Sigmoid colon (tissue), 7 donors: ENCODE measurements around the gene CCDC187. TPM values are rescaled to one million over a fixed set of nuclear protein-coding genes. Genes with fewer than 3 reads are reported as not detected.

Source experiments
- DNase-seq: peaks from one replicate; pipeline ENCODE4 v3.0.0-alpha.2; 2019
- H3K27ac ChIP-seq, 4 donors: fragments of 200-600 bp; sonication (generic); one replicate each; pipeline ENCODE4 v1.5.1; 2016 to 2019; ENCODE audit warnings: mild to moderate bottlenecking in 1 of 4
- H3K27me3 ChIP-seq, 3 donors: fragments of 200-600 bp; sonication (generic); one replicate each; pipeline ENCODE4 v1.5.1; 2019; ENCODE audit warnings: mild to moderate bottlenecking in 1 of 3
- H3K36me3 ChIP-seq, 4 donors: fragments of 200-600 bp; sonication (generic); one replicate each; pipeline ENCODE4 v1.5.1; 2016 to 2019
- H3K4me1 ChIP-seq, 4 donors: fragments of 200-600 bp; sonication (generic); one replicate each; pipeline ENCODE4 v1.5.1; 2017 to 2019
- H3K4me3 ChIP-seq, 4 donors: fragments of 200-600 bp; sonication (generic); one replicate each; pipeline ENCODE4 v1.5.1; 2017 to 2019; ENCODE audit warnings: mild to moderate bottlenecking in 2 of 4, moderate library complexity in 1 of 4
- H3K9me3 ChIP-seq, 4 donors: fragments of 200-600 bp in 3 of 4; sonication (generic) in 3 of 4; one replicate each; pipeline versions ENCODE4 v1.5.1 to v1.6.1; 2013 to 2019
- EP300 ChIP-seq, 4 donors: sonication (generic); formaldehyde crosslinking; IDR thresholded peaks; one replicate each; pipeline ENCODE4 v1.6.1; 2017; ENCODE audit warnings: antibody characterized with exemption in 4 of 4
- POLR2A ChIP-seq, 2 donors: fragments of 450-650 bp; IDR thresholded peaks; one replicate each; pipeline ENCODE4 v1.6.1; 2016; ENCODE audit warnings: antibody characterized with exemption in 2 of 2, mild to moderate bottlenecking in 2 of 2, moderate library complexity in 2 of 2
- POLR2AphosphoS5 ChIP-seq, 4 donors: sonication (generic); formaldehyde crosslinking; IDR thresholded peaks; one replicate each; pipeline ENCODE4 v1.6.1; 2017; ENCODE audit warnings: antibody characterized with exemption in 4 of 4
- WGBS, 2 donors: extraction: QIAGEN DNeasy Blood & Tissue Kit; methylation state at CpG; one replicate each; pipeline ENCODE4 v1.1.7; 2013; 5-methylcytosine and 5-hydroxymethylcytosine counted together
- intact Hi-C: fragments of 100-400 bp; cut with DNase I; formaldehyde crosslinking; loops from one replicate; pipeline ENCODE4 v1.15.1; 2023
- polyA plus RNA-seq, 3 donors: library from polyadenylated mRNA; stranded (reverse); fragments of 200-250 nt; gene quantifications; one replicate each; pipeline ENCODE4 v1.2.3, GENCODE V29; 2013
- total RNA-seq, 4 donors: library from RNA; depleted of rRNA; stranded (reverse); fragments of >200 nt; gene quantifications; one replicate each; pipeline ENCODE4 v1.1.0, GENCODE V29; 2016
- TF ChIP-seq, protein P1 (sequence below), 4 experiments: fragments of 450-650 bp in 3 of 4; fragments of 200-600 bp in 1 of 4; IDR thresholded peaks; one replicate each; pipeline ENCODE4 v1.5.1; 2016 to 2019; ENCODE audit warnings: antibody characterized with exemption in 4 of 4, mild to moderate bottlenecking in 3 of 4, moderate library complexity in 2 of 4
- donor health status: healthy with polysubstance abuse.
- donor health status: Bipolar disorder and iron deficiency.
- donor health status: healthy.

CCDC187 gene
- total and polyA plus RNA-seq, 7 donors, result 0.32 TPM; not detected in 6

DNA sequence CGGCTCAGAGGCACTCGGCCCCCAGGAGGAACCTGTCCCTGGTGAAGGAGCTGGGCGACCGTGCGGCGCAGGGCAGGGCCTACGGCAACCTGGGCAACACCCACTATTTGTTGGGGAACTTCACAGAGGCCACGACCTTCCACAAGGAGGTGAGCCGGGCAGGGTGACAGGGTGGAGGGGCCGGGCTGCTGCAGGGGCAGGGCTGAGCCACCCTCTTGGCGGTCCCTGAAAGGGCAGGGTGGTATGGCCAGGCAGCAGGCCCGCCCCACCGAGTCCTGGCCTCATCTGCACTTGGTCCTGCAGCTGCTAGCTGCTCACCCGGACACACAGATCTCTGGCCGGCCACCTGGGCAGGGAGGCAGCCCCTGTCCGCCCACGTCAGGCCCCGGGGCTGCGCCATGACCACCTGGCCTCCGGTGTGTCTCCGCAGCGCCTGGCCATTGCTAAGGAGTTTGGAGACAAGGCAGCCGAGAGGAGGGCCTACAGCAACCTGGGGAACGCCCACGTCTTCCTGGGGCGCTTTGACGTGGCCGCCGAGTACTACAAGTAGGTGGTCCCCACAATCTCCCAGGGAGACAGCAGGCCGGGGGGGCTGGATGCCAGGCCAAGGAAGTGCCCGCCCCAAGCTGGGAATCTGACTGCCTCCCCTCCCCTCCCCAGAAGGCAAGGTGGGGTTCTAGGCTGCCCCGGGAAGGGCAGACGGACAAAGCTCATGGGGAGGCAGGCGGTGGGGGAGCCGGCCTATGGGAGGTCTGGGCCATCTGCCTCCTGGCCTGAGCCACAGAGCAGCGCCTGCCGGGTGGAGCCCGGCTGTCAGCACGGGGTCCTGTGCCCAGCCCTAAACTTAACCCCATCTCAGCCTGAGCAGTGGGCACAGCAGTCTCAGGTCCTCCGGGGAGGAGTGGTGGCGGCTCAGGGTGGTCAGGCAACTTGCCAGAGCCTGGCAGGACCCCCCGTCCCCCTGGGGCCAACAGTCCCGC lies 33.8 kb upstream of the CCDC187 start:
- intact Hi-C loops, result no loop called here
- Histone ChIP-seq H3K36me3 (peaks cover 0 to 35% (median 4%) of the 10 kb centered on the region in 4 donors), H3K9me3 (no peaks in the 10 kb centered on the region), H3K27me3 (no peaks in the 10 kb centered on the region), H3K4me3 (no peak overlapping the region), H3K4me1 (peaks cover 0 to 15% (median 13%) of the 10 kb centered on the region in 4 donors), H3K27ac (no peak overlapping the region)
- TF ChIP-seq EP300 (IDR thresholded peaks at IDR 0.05) (no peak), POLR2AphosphoS5 (IDR thresholded peaks at IDR 0.05) (no peak), POLR2A (IDR thresholded peaks at IDR 0.05) (no peak)
- TF ChIP-seq, protein P1, sequence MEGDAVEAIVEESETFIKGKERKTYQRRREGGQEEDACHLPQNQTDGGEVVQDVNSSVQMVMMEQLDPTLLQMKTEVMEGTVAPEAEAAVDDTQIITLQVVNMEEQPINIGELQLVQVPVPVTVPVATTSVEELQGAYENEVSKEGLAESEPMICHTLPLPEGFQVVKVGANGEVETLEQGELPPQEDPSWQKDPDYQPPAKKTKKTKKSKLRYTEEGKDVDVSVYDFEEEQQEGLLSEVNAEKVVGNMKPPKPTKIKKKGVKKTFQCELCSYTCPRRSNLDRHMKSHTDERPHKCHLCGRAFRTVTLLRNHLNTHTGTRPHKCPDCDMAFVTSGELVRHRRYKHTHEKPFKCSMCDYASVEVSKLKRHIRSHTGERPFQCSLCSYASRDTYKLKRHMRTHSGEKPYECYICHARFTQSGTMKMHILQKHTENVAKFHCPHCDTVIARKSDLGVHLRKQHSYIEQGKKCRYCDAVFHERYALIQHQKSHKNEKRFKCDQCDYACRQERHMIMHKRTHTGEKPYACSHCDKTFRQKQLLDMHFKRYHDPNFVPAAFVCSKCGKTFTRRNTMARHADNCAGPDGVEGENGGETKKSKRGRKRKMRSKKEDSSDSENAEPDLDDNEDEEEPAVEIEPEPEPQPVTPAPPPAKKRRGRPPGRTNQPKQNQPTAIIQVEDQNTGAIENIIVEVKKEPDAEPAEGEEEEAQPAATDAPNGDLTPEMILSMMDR (IDR thresholded peaks at IDR 0.05), result no peak
- WGBS, 2 donors, result 73 to 88% methylated on average over 43 of the region's 43 CpGs
- no peak for DNase-seq

DNA sequence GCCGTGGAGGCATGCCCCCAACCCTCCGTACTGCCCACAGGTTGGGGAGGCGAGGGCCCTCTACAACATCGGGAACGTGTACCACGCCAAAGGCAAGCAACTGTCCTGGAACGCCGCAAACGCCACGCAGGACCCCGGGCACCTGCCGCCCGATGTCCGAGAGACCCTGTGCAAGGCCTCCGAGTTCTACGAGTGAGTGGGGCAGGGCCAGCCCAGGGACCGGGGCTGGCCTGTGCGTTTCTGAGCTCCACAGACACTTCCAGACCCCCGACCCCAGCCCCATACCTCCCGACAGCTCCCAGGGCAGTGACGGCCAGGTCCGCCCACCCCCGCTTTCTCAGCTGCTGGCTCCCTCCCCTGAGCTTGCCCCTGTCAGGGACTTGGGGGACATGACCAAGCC lies 33.0 kb upstream of the CCDC187 start:
- H3K27me3 ChIP-seq, result no peaks in the 10 kb centered on the region
- intact Hi-C loops, result no loop called here
- no peaks in the 10 kb centered on the region for H3K9me3 ChIP-seq
- 80 to 95% methylated on average over 23 of the region's 23 CpGs for WGBS, 2 donors
- no peak overlapping the region for H3K27ac ChIP-seq
- no peak overlapping the region for H3K4me3 ChIP-seq
- no peak for DNase-seq
- H3K36me3 ChIP-seq, result peaks cover 0 to 35% (median 4%) of the 10 kb centered on the region in 4 donors
- TF ChIP-seq POLR2A (IDR thresholded peaks at IDR 0.05), result no peak
- TF ChIP-seq POLR2AphosphoS5 (IDR thresholded peaks at IDR 0.05), result no peak
- no peak for TF ChIP-seq EP300 (IDR thresholded peaks at IDR 0.05)
- TF ChIP-seq, protein P1 (IDR thresholded peaks at IDR 0.05), result no peak
- H3K4me1 ChIP-seq, result peaks cover 0 to 6% (median 5%) of the 10 kb centered on the region in 4 donors

DNA sequence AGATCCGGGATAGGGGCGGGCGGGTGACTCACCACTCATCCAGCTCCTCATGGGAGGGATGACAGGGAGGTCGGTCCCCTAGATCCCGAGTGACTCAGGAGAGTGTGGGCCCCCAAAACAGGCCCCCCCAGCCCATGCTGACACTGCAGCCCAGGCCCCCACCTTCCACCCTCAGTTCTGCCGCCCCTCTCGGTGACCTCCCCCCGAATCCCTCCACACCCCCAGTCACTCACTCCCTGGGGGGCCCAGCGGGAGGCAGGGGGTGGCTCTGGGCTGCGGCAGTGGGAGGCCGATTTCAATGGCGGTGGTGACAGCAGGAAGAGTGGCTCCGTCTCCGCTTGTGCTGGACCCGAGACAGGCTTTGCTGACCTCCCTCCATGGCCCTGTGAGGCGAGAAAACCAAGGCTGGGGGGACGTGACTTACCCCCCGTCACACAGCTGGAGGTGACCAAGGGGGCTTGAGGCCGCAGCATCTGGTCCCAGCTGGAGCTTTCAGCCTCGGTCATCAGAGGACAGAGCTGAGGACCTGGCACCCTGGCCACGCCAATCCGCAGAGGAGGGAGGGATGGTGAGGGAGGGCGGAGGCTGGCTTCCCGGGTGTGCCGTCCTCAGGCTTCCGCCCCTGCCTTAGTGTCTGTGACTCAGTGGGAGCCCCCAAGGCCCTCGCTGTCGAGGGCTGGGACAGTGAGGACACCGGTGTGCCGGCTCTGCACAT lies 32.4 kb upstream of the CCDC187 start:
- no peak overlapping the region for H3K4me3 ChIP-seq
- no peak for DNase-seq
- no peak overlapping the region for H3K27ac ChIP-seq
- H3K4me1 ChIP-seq, result peaks cover 0 to 4% (median 0%) of the 10 kb centered on the region in 4 donors
- TF ChIP-seq POLR2A (IDR thresholded peaks at IDR 0.05) (no peak), POLR2AphosphoS5 (IDR thresholded peaks at IDR 0.05) (no peak), EP300 (IDR thresholded peaks at IDR 0.05) (no peak)
- TF ChIP-seq, protein P1 (IDR thresholded peaks at IDR 0.05), result no peak
- H3K36me3 ChIP-seq, result peaks cover 0 to 35% (median 4%) of the 10 kb centered on the region in 4 donors
- intact Hi-C loops, result no loop called here
- H3K9me3 ChIP-seq, result no peaks in the 10 kb centered on the region
- WGBS, 2 donors, result 61 to 83% methylated on average over 30 of the region's 30 CpGs
- H3K27me3 ChIP-seq, result no peaks in the 10 kb centered on the region

DNA sequence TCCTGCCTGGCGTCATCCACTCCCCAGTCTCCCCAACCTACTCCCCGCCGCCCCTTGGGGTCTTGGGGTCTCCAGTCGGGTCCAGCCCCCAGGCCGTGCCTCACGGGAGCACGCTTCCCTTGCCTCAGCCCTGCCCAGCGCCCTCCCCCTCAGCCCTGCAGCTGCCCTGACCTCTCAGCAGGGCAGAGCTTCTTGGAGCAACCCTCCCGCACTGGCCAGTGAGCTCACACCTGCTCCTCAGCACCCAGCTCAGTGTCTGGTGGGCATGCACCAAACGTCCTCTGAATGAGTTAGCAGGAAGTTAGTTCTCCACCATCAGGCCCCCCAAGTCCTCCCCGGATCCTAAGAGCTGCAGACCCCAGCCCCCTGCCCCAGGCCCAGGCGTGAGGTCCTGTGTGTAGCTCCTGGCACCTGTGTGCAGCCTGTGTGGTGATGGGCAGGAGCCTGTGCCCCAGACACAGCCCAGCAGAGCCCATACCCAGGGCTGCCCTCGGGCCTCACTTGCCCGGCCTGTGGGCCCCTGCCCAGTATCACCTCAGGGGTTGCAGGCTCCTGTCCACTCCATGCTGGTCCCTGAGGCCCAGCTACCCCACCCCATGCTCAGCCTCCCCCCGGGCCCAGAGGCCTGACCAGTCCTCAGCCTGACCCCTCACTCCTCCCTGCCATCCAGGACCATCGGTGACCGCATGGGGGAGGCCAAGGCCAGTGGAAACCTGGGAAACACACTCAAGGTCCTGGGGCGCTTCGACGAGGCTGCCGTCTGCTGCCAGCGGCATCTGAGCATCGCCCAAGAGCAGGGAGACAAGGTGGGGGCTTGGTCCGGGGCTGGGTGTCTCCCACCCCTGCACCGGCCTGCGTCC lies 31.6 kb upstream of the CCDC187 start:
- DNase-seq, result no peak
- intact Hi-C loops, result no loop called here
- Histone ChIP-seq H3K27me3 (no peaks in the 10 kb centered on the region), H3K9me3 (no peaks in the 10 kb centered on the region), H3K27ac (no peak overlapping the region), H3K4me3 (no peak overlapping the region), H3K4me1 (peaks cover 0 to 4% (median 0%) of the 10 kb centered on the region in 4 donors), H3K36me3 (peaks cover 0 to 30% (median 4%) of the 10 kb centered on the region in 4 donors)
- 73 to 88% methylated on average over 26 of the region's 26 CpGs for WGBS, 2 donors
- no peak for TF ChIP-seq POLR2AphosphoS5 (IDR thresholded peaks at IDR 0.05)
- TF ChIP-seq EP300 (IDR thresholded peaks at IDR 0.05), result no peak
